IgD-negative memory B cell (primary cell): ENCODE measurements around the gene PPP1R16B. TPM values are rescaled to one million over a fixed set of nuclear protein-coding genes. Genes with fewer than 3 reads are reported as not detected.

ENCODE experiments used
- H3K27ac Mint-ChIP-seq, 3 donors: one replicate each; pipeline ENCODE4 v1.8.0; 2020 to 2022; ENCODE audit warnings: mild to moderate bottlenecking in 3 of 3, mixed read lengths in 3 of 3, moderate library complexity in 1 of 3
- H3K27me3 Mint-ChIP-seq: one replicate; pipeline ENCODE4 v1.8.0; 2021; ENCODE audit warnings: mixed read lengths
- H3K36me3 Mint-ChIP-seq: one replicate; pipeline ENCODE4 v1.8.0; 2020; ENCODE audit warnings: mild to moderate bottlenecking, mixed read lengths
- H3K4me1 Mint-ChIP-seq, 3 donors: one replicate each; pipeline ENCODE4 v1.8.0; 2020 to 2022; ENCODE audit warnings: mixed read lengths in 3 of 3, mild to moderate bottlenecking in 1 of 3
- H3K4me3 Mint-ChIP-seq, 4 donors: one replicate each; pipeline ENCODE4 v1.8.0; 2020 to 2022; ENCODE audit warnings: mild to moderate bottlenecking in 4 of 4, mixed read lengths in 4 of 4, moderate library complexity in 3 of 4
- H3K9me3 Mint-ChIP-seq, 3 donors: one replicate each; pipeline ENCODE4 v1.8.0; 2020 to 2021; ENCODE audit warnings: mixed read lengths in 3 of 3, mild to moderate bottlenecking in 1 of 3
- polyA plus RNA-seq: library from polyadenylated mRNA; unstranded; fragments of 300-500 nt; fragmentation: Illumina TruSeq; gene quantifications from one replicate; pipeline ENCODE4 v1.2.3, GENCODE V29; 2021

The PPP1R16B gene
- polyA plus RNA-seq, 1 donor from 2014 or later: 68.0 TPM

DNA sequence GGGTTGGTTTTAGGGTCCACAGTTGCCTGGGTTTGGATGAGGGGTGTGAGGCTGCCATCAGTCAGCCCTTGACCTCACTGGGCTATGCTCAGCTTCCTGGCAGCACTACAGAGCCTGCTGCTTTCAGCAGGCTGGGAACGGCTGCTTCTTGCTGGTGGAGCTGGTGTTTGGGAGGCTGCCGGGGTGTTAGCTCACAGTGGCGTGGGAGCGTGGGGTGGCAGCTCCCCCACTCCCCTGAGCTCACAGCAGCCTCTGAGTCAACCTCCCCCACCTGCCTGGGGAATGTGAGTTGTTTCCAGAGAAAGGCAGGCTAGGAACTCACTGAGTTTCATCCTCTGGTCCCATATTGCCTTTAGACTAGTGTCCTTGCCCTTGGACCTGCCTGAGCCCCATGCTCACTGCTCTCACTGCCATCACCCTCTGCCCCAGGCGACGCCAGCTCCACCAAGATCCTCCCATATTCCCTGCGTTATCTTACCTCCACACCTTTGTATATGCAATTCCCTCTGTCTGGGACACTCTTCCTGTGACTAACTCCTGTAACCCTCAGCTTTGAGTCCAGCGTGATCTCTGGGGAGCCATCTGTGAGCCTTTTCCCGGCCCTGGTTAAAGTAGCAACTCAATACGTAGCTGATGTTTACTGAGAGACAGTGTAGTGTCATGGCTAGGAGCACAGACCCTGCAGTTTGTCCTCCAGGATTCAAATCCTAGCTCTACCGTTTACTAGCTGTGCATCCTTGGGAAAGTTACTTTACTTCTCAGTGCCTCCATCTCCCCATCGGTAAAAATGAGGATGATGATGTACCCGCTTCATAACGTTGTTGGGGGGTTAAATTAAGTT lies 34.8 kb downstream of the PPP1R16B start:
- Mint-ChIP-seq H3K36me3 (peaks cover 6% of the 10 kb centered on the region), H3K27ac (peak overlapping the region; percentile 87 to 99 (median 90)), H3K9me3 (no peaks in the 10 kb centered on the region), H3K27me3 (no peaks in the 10 kb centered on the region), H3K4me3 (peak overlapping the region; percentile 39 to 79 (median 60)), H3K4me1 (peaks cover 43 to 55% (median 55%) of the 10 kb centered on the region in 3 donors)

DNA sequence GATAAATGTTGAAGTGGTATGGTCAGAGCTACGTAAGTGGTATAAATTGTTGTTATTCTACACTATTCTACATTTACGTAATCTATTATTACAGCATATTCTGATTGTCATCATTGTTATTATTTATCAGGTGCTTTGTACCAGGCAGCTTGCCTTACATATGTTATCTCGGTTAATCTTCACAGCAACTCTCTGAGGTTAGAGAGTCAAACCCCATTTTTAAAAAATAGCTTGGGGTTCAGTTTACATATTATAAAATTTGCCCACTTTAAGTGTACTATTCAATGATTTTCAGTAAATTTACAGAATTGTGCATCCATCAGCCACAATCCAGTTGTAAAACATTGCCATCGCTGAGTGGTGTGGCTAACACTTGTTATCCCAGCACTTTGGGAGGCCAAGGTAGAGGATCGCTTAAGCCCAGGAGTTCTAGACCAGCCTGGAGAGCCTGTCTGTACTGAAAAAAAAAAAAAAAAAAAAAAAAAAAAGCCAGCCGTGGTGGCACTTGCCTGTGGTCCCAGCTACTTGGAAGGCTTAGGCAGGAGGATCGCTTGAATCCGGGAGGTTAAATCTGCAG lies 35.5 kb downstream of the PPP1R16B start:
- no peaks in the 10 kb centered on the region for H3K27me3 Mint-ChIP-seq
- no peaks in the 10 kb centered on the region for H3K9me3 Mint-ChIP-seq
- peak overlapping the region in 2 of 4 donors; percentile 39 to 51 for H3K4me3 Mint-ChIP-seq
- peaks cover 49 to 61% (median 61%) of the 10 kb centered on the region in 3 donors for H3K4me1 Mint-ChIP-seq
- H3K27ac Mint-ChIP-seq: peak overlapping the region; percentile 90 to 99 (median 96)
- H3K36me3 Mint-ChIP-seq: peaks cover 8% of the 10 kb centered on the region

GRCh38 chr20:38841570-38841969 lies 36.1 kb downstream of the PPP1R16B start:
- peak overlapping the region; percentile 90 to 99 (median 96) for H3K27ac Mint-ChIP-seq
- H3K4me3 Mint-ChIP-seq: peak overlapping the region; percentile 61 to 86 (median 78)
- peaks cover 54 to 66% (median 66%) of the 10 kb centered on the region in 3 donors for H3K4me1 Mint-ChIP-seq
- peaks cover 10% of the 10 kb centered on the region for H3K36me3 Mint-ChIP-seq
- no peaks in the 10 kb centered on the region for H3K9me3 Mint-ChIP-seq
- H3K27me3 Mint-ChIP-seq: no peaks in the 10 kb centered on the region

- Mint-ChIP-seq H3K9me3 (no peaks in the 10 kb centered on the region), H3K36me3 (peaks cover 10% of the 10 kb centered on the region), H3K4me3 (peak overlapping the region; percentile 61 to 86 (median 78)), H3K27me3 (no peaks in the 10 kb centered on the region), H3K4me1 (peaks cover 54 to 66% (median 66%) of the 10 kb centered on the region in 3 donors), H3K27ac (peak overlapping the region; percentile 90 to 99 (median 96))
Observed at GRCh38 chr20:38842026-38842425, 36.5 kb downstream of the PPP1R16B start.

DNA sequence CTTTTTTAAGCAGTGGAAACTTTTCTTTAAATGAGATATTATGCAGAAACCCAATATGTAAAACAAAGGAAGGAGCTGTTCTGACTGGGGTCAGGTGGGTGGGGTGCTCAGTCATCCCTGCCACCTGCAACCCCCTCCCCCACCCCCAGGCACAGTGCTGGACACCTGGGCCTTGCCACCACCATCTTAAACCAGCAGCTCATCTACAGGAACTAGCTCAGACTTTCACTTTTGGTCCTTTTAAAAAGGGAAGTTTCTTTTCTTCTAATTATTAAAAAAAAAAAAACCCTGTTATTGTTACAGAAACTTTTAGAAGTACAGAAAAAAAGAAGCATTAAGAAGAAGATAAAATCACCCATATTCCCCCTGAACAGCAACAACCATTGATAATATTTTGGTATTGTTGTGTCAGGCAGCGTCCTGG lies 37.1 kb downstream of the PPP1R16B start:
- Mint-ChIP-seq H3K27me3 (no peaks in the 10 kb centered on the region), H3K27ac (peak overlapping the region; percentile 90 to 99 (median 99)), H3K4me3 (peak overlapping the region; percentile 54 to 86 (median 78)), H3K9me3 (peaks cover 0 to 1% (median 0%) of the 10 kb centered on the region in 3 donors), H3K4me1 (peaks cover 58 to 71% (median 71%) of the 10 kb centered on the region in 3 donors), H3K36me3 (peaks cover 10% of the 10 kb centered on the region)

DNA sequence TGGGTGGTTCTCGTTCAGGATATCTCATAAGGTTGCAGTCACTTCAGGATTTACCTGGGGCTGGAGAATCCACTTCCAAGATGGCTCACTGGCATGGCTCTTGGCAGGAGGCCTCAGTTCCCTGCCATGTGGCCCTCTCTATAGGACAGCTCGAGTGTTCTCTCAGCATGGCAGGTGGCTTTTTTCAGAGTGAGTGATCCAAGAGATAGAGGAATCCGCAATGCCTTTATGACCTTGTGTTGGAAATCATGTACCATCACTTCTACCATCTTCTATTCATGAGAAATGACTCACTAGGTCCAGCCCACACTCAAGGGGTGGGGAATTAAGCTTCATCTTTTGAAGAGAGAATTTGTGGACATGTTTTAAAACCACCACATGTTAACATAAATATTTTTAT lies 37.8 kb downstream of the PPP1R16B start:
- H3K27me3 Mint-ChIP-seq: no peaks in the 10 kb centered on the region
- H3K4me1 Mint-ChIP-seq: peaks cover 60 to 75% (median 74%) of the 10 kb centered on the region in 3 donors

DNA sequence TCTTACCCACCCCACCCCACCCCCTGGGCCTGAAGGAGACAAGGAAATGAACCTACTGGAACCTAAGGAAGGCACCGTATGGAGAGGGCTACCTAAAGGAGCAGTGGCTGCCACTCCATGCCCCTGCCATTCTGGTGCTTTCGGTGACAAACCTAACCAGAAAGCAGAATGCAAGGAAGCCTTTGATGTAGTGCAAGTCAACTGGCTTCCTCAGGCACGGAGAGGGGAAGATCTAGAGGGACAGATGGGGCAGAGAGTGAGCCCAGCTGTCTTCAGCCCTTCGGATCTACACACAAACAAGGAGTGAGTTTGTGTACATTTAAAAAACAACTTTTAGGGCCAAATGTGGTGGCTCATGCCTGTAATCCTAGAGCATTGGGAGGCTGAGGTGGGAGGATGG lies 39.5 kb downstream of the PPP1R16B start:
- no peaks in the 10 kb centered on the region for H3K27me3 Mint-ChIP-seq
- H3K4me3 Mint-ChIP-seq: peak overlapping the region; percentile 16 to 68 (median 54)
- H3K36me3 Mint-ChIP-seq: peaks cover 4% of the 10 kb centered on the region
- H3K4me1 Mint-ChIP-seq: peaks cover 66 to 82% (median 80%) of the 10 kb centered on the region in 3 donors
- peaks cover 0 to 2% (median 0%) of the 10 kb centered on the region in 3 donors for H3K9me3 Mint-ChIP-seq
- peak overlapping the region; percentile 88 to 99 (median 90) for H3K27ac Mint-ChIP-seq

More for the DNA sequence above, 37.8 kb downstream of the PPP1R16B start:
- Mint-ChIP-seq H3K4me3 (peak overlapping the region; percentile 54 to 86 (median 78)), H3K36me3 (peaks cover 10% of the 10 kb centered on the region), H3K9me3 (peaks cover 0 to 2% (median 0%) of the 10 kb centered on the region in 3 donors), H3K27ac (peak overlapping the region; percentile 90 to 99 (median 99))

GRCh38 chr20:38847840-38848239 lies 42.3 kb downstream of the PPP1R16B start:
- Mint-ChIP-seq H3K4me1 (peaks cover 63 to 72% (median 64%) of the 10 kb centered on the region in 3 donors), H3K27ac (peak overlapping the region; percentile 85 to 99 (median 90)), H3K4me3 (peak overlapping the region in 3 of 4 donors; percentile 45 to 87 (median 83)), H3K36me3 (peaks cover 4% of the 10 kb centered on the region), H3K27me3 (no peaks in the 10 kb centered on the region), H3K9me3 (peaks cover 0 to 2% (median 0%) of the 10 kb centered on the region in 3 donors)

GRCh38 chr20:38853759-38854158 lies 48.3 kb downstream of the PPP1R16B start:
- H3K4me3 Mint-ChIP-seq: no peak overlapping the region
- H3K27me3 Mint-ChIP-seq: no peaks in the 10 kb centered on the region
- peaks cover 62 to 74% (median 67%) of the 10 kb centered on the region in 3 donors for H3K4me1 Mint-ChIP-seq
- peaks cover 6% of the 10 kb centered on the region for H3K36me3 Mint-ChIP-seq
- no peaks in the 10 kb centered on the region for H3K9me3 Mint-ChIP-seq
- H3K27ac Mint-ChIP-seq: peak overlapping the region; percentile 9 to 98 (median 47)

DNA sequence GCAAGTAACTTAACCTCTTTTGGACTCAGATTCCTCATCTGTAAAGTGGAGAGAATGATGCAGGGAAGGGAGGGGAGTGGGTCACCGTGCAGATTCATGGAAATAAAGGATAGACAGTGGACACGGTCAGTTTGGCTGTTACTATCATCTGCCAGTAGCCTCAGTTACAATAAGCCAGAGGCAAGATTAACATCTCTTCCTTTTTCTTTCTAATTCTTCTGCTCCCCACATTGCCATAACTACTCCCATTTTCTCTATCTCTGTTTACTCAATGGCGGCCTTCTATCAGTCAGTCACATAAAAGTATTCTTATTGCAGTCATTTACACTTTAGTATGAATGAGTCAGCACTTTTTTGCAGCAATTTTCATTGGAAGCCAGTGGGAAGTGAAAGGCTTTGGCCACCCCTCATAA lies 49.2 kb downstream of the PPP1R16B start:
- no peaks in the 10 kb centered on the region for H3K9me3 Mint-ChIP-seq
- H3K36me3 Mint-ChIP-seq: peaks cover 6% of the 10 kb centered on the region
- peak overlapping the region in 1 of 4 donors; percentile 61 for H3K4me3 Mint-ChIP-seq
- H3K27ac Mint-ChIP-seq: peak overlapping the region; percentile 77 to 98 (median 82)
- peaks cover 60 to 72% (median 65%) of the 10 kb centered on the region in 3 donors for H3K4me1 Mint-ChIP-seq
- H3K27me3 Mint-ChIP-seq: no peaks in the 10 kb centered on the region

DNA sequence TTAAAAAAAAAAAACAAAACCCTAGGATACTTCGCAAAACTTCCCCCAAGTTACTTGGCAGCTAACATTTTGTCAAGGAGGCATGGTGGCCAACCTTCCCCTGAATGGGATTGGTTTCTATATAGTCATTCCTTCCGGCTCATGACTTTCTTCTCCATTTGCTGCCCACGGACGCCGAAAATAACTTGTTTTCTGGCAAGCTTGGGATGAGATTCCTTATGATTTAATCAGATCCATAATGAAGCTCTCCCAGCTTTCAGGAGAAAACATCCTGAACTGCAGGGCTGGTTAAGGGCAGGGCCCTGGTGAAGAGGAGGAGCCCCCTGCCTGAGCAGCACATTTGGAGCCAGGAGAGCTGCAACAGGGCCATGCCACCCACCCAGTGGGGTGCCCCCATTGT lies 49.9 kb downstream of the PPP1R16B start:
- Mint-ChIP-seq H3K4me1 (peaks cover 57 to 70% (median 62%) of the 10 kb centered on the region in 3 donors), H3K9me3 (no peaks in the 10 kb centered on the region), H3K4me3 (no peak overlapping the region), H3K36me3 (peaks cover 8% of the 10 kb centered on the region), H3K27ac (peak overlapping the region; percentile 31 to 98 (median 82)), H3K27me3 (no peaks in the 10 kb centered on the region)

DNA sequence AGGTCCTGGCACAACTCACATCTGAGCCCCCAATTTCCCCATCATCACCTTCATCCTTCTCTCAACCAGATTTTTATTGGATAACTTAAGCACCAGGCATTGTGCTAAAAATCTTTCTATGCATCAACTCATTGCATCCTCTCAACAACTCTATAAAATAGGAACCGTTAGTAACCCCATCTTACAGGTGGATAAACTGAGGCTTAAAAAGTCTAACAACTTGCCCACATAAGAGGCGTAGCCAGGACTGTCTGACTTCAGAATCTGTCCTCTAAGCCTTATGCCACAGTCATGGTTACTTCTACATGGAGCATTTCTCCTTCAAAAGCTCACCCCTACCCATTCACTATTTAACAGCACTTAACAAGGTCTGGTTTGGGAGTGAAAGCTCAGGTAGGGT lies 51.1 kb downstream of the PPP1R16B start:
- H3K4me1 Mint-ChIP-seq: peaks cover 65 to 76% (median 72%) of the 10 kb centered on the region in 3 donors
- no peaks in the 10 kb centered on the region for H3K27me3 Mint-ChIP-seq
- peak overlapping the region; percentile 87 to 98 (median 95) for H3K27ac Mint-ChIP-seq
- H3K36me3 Mint-ChIP-seq: peaks cover 9% of the 10 kb centered on the region
- H3K4me3 Mint-ChIP-seq: peak overlapping the region in 3 of 4 donors; percentile 54 to 82 (median 60)
- no peaks in the 10 kb centered on the region for H3K9me3 Mint-ChIP-seq

GRCh38 chr20:38857703-38858102 lies 52.2 kb downstream of the PPP1R16B start:
- H3K4me1 Mint-ChIP-seq: peaks cover 65 to 79% (median 76%) of the 10 kb centered on the region in 3 donors

GRCh38 chr20:38859070-38859690 lies 53.7 kb downstream of the PPP1R16B start:
- H3K27me3 Mint-ChIP-seq: no peaks in the 10 kb centered on the region
- peak overlapping the region; percentile 96 to 99 (median 98) for H3K27ac Mint-ChIP-seq
- peaks cover 71 to 80% (median 79%) of the 10 kb centered on the region in 3 donors for H3K4me1 Mint-ChIP-seq
- H3K4me3 Mint-ChIP-seq: peak overlapping the region in 3 of 4 donors; percentile 77 to 87 (median 86)
- H3K36me3 Mint-ChIP-seq: peaks cover 7% of the 10 kb centered on the region
- no peaks in the 10 kb centered on the region for H3K9me3 Mint-ChIP-seq

More at GRCh38 chr20:38857703-38858102, 52.2 kb downstream of the PPP1R16B start:
- Mint-ChIP-seq H3K27me3 (no peaks in the 10 kb centered on the region), H3K36me3 (peaks cover 9% of the 10 kb centered on the region), H3K9me3 (no peaks in the 10 kb centered on the region), H3K4me3 (peak overlapping the region in 3 of 4 donors; percentile 52 to 85 (median 68)), H3K27ac (peak overlapping the region; percentile 96 to 99 (median 98))
